WTC11 (cell line): ENCODE data around the gene GUCY1A2. TPM values are rescaled to one million over a fixed set of nuclear protein-coding genes. Genes with fewer than 3 reads are reported as not detected.

Experiments used
- ATAC-seq: fragments of 200-7000 bp; cut with Tn5 transposase; 2 replicates; pipeline ENCODE4 v1.10.0; 2021; ENCODE audit warnings: mild to moderate bottlenecking, moderate library complexity
- CTCF ChIA-PET: fragments of 300-600 bp; sonication (Branson Sonifier 250); formaldehyde crosslinking; loops from one replicate; lab custom pipeline; 2021; ENCODE audit warnings: antibody characterized with exemption; lab: Charles Lee
- POLR2A ChIA-PET: fragments of 350-600 bp; sonication (Branson Sonifier 250); formaldehyde crosslinking; loops from one replicate; lab custom pipeline; 2021; ENCODE audit warnings: antibody characterized with exemption; lab: Charles Lee
- DNase-seq: peaks from one replicate; pipeline ENCODE4 v3.0.0; 2021; ENCODE audit warnings: low spot score
- H3K27ac Mint-ChIP-seq: 2 replicates; pipeline ENCODE4 v1.8.0; 2021; ENCODE audit warnings: mixed read lengths
- H3K27me3 Mint-ChIP-seq: 2 replicates; pipeline ENCODE4 v1.8.0; 2021; ENCODE audit warnings: low read depth, mild to moderate bottlenecking, moderate library complexity, mixed read lengths
- H3K36me3 Mint-ChIP-seq: 2 replicates; pipeline ENCODE4 v1.8.0; 2021; ENCODE audit warnings: mixed read lengths
- H3K4me1 Mint-ChIP-seq: 2 replicates; pipeline ENCODE4 v1.8.0; 2022; ENCODE audit warnings: mixed read lengths
- H3K4me3 Mint-ChIP-seq: 2 replicates; pipeline ENCODE4 v1.8.0; 2021; ENCODE audit warnings: mild to moderate bottlenecking, moderate library complexity, mixed read lengths
- H3K9me3 Mint-ChIP-seq: 2 replicates; pipeline ENCODE4 v1.8.0; 2021; ENCODE audit warnings: mixed read lengths
- ATF1 ChIP-seq: sonication (generic); formaldehyde crosslinking; IDR thresholded peaks from 2 replicates; pipeline ENCODE4 v1.8.1; 2023; ENCODE audit warnings: mild to moderate bottlenecking, moderate library complexity, missing genetic modification reagents
- ERG ChIP-seq: fragments of 250-450 bp; sonication (Bioruptor Pico); IDR thresholded peaks from 2 replicates; pipeline ENCODE4 v1.8.0; 2021; ENCODE audit warnings: mild to moderate bottlenecking
- FOXP1 ChIP-seq: sonication (generic); formaldehyde crosslinking; IDR thresholded peaks from 2 replicates; pipeline ENCODE4 v1.8.0; 2022; ENCODE audit warnings: missing genetic modification reagents, mild to moderate bottlenecking, moderate library complexity, borderline replicate concordance
- KAT7 ChIP-seq: sonication (generic); formaldehyde crosslinking; IDR thresholded peaks from 2 replicates; pipeline ENCODE4 v1.8.1; 2023; ENCODE audit warnings: missing genetic modification reagents, mild to moderate bottlenecking, borderline replicate concordance
- NR1H2 ChIP-seq: sonication (generic); formaldehyde crosslinking; IDR thresholded peaks from 2 replicates; pipeline ENCODE4 v1.9.0; 2021; ENCODE audit warnings: mild to moderate bottlenecking, moderate library complexity, missing genetic modification reagents
- RORB ChIP-seq: fragments of 250-450 bp; sonication (Bioruptor Pico); IDR thresholded peaks from 2 replicates; pipeline ENCODE4 v1.9.0; 2021; ENCODE audit warnings: mild to moderate bottlenecking
- TCF7 ChIP-seq: sonication (generic); formaldehyde crosslinking; IDR thresholded peaks from 2 replicates; pipeline ENCODE4 v1.8.0; 2022; ENCODE audit warnings: mild to moderate bottlenecking, low read depth, missing genetic modification reagents, moderate library complexity
- ZNF121 ChIP-seq: sonication (generic); formaldehyde crosslinking; IDR thresholded peaks from 2 replicates; pipeline ENCODE4 v1.8.0; 2023; ENCODE audit warnings: missing genetic modification reagents
- ZNF263 ChIP-seq: sonication (generic); formaldehyde crosslinking; IDR thresholded peaks from 2 replicates; pipeline ENCODE4 v1.8.1; 2022; ENCODE audit warnings: low read depth, mild to moderate bottlenecking, moderate library complexity, missing genetic modification reagents
- ZNF396 ChIP-seq: fragments of 250-450 bp; sonication (Bioruptor Pico); IDR thresholded peaks from 2 replicates; pipeline ENCODE4 v1.8.0; 2021; ENCODE audit warnings: mild to moderate bottlenecking, moderate library complexity, borderline replicate concordance
- total RNA-seq: library from RNA; stranded (reverse); gene quantifications from 3 replicates; pipeline ENCODE4 v1.2.3, GENCODE V29; 2021
- TF ChIP-seq, protein P1 (sequence below): sonication (generic); formaldehyde crosslinking; IDR thresholded peaks from 2 replicates; pipeline ENCODE4 v1.8.1; 2023; ENCODE audit warnings: mild to moderate bottlenecking, missing genetic modification reagents, borderline replicate concordance
- TF ChIP-seq, protein P2 (sequence below): fragments of 200-600 bp; IDR thresholded peaks from 2 replicates; pipeline ENCODE4 v1.8.0; 2022; ENCODE audit warnings: antibody characterized with exemption
- TF ChIP-seq, protein P3 (sequence below): sonication (generic); formaldehyde crosslinking; IDR thresholded peaks from 2 replicates; pipeline ENCODE4 v1.8.1; 2023; ENCODE audit warnings: mild to moderate bottlenecking, moderate library complexity, missing genetic modification reagents
- TF ChIP-seq, protein P4 (sequence below): fragments of 250-450 bp; sonication (Bioruptor Pico); IDR thresholded peaks from 2 replicates; pipeline ENCODE4 v1.9.0; 2021; ENCODE audit warnings: moderate library complexity, mild to moderate bottlenecking, inconsistent platforms, borderline replicate concordance
- TF ChIP-seq, protein P5 (sequence below): sonication (generic); formaldehyde crosslinking; IDR thresholded peaks from 2 replicates; pipeline ENCODE4 v1.8.1; 2022; ENCODE audit warnings: low read depth, missing genetic modification reagents, borderline replicate concordance
- TF ChIP-seq, protein P6 (sequence below): fragments of 250-450 bp; sonication (Bioruptor Pico); IDR thresholded peaks from 2 replicates; pipeline ENCODE4 v1.9.0; 2021; ENCODE audit warnings: mild to moderate bottlenecking, borderline replicate concordance

The GUCY1A2 gene
- total RNA-seq, 1 experiment from 2014 or later = 0.90 TPM

- TF ChIP-seq, protein P1, sequence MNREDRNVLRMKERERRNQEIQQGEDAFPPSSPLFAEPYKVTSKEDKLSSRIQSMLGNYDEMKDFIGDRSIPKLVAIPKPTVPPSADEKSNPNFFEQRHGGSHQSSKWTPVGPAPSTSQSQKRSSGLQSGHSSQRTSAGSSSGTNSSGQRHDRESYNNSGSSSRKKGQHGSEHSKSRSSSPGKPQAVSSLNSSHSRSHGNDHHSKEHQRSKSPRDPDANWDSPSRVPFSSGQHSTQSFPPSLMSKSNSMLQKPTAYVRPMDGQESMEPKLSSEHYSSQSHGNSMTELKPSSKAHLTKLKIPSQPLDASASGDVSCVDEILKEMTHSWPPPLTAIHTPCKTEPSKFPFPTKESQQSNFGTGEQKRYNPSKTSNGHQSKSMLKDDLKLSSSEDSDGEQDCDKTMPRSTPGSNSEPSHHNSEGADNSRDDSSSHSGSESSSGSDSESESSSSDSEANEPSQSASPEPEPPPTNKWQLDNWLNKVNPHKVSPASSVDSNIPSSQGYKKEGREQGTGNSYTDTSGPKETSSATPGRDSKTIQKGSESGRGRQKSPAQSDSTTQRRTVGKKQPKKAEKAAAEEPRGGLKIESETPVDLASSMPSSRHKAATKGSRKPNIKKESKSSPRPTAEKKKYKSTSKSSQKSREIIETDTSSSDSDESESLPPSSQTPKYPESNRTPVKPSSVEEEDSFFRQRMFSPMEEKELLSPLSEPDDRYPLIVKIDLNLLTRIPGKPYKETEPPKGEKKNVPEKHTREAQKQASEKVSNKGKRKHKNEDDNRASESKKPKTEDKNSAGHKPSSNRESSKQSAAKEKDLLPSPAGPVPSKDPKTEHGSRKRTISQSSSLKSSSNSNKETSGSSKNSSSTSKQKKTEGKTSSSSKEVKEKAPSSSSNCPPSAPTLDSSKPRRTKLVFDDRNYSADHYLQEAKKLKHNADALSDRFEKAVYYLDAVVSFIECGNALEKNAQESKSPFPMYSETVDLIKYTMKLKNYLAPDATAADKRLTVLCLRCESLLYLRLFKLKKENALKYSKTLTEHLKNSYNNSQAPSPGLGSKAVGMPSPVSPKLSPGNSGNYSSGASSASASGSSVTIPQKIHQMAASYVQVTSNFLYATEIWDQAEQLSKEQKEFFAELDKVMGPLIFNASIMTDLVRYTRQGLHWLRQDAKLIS (CRISPR knock-in tag) = no peak
- TF ChIP-seq ZNF263 (CRISPR knock-in tag) = no peak
These were observed 81.2 kb downstream of the GUCY1A2 start (continued) for GRCh38 chr11:106937111-106937510.

DNA sequence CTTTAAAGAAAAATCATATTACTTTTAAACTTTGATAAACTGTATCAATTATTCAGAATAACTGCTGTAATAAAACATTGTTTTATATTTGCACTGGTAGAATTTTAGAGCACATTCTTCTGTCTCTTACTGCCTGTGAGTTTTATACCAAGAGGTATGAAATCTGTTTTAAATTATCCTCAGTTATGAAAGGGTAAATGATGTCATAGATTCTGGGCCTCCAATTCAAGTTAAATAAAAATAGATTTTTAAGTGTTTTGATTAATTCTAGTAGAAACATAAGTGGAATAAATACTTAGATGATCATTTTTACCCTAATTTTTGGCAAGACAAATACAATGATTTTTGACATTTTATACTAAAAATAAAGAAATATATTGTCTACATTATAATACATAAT is 93.0 kb downstream of the GUCY1A2 start:
- H3K27me3 Mint-ChIP-seq = no peaks in the 10 kb centered on the region
- DNase-seq (no peak), ATAC-seq (no peak)
- H3K9me3 Mint-ChIP-seq = no peaks in the 10 kb centered on the region
- CTCF ChIA-PET = no interaction called here
- H3K36me3 Mint-ChIP-seq = no peaks in the 10 kb centered on the region
- H3K27ac Mint-ChIP-seq = no peak overlapping the region
- TF ChIP-seq FOXP1 (no peak), KAT7 (CRISPR knock-in tag) (no peak)
- POLR2A ChIA-PET = no interaction called here
- H3K4me3 Mint-ChIP-seq = no peak overlapping the region
- no peaks in the 10 kb centered on the region for H3K4me1 Mint-ChIP-seq

- Mint-ChIP-seq H3K4me3 (no peak overlapping the region), H3K27ac (no peak overlapping the region), H3K36me3 (0 out of 2 replicates have a peak, but pooled peaks cover 3% of the 10 kb centered on the region), H3K9me3 (peaks cover 5% of the 10 kb centered on the region), H3K4me1 (no peaks in the 10 kb centered on the region), H3K27me3 (no peaks in the 10 kb centered on the region)
- no peak for DNase-seq
- CTCF ChIA-PET = no interaction called here
- no peak for ATAC-seq
- POLR2A ChIA-PET = no interaction called here
- TF ChIP-seq TCF7 = no peak
- no peak for TF ChIP-seq NR1H2 (CRISPR knock-in tag)
- TF ChIP-seq FOXP1 = no peak
- TF ChIP-seq, protein P2, sequence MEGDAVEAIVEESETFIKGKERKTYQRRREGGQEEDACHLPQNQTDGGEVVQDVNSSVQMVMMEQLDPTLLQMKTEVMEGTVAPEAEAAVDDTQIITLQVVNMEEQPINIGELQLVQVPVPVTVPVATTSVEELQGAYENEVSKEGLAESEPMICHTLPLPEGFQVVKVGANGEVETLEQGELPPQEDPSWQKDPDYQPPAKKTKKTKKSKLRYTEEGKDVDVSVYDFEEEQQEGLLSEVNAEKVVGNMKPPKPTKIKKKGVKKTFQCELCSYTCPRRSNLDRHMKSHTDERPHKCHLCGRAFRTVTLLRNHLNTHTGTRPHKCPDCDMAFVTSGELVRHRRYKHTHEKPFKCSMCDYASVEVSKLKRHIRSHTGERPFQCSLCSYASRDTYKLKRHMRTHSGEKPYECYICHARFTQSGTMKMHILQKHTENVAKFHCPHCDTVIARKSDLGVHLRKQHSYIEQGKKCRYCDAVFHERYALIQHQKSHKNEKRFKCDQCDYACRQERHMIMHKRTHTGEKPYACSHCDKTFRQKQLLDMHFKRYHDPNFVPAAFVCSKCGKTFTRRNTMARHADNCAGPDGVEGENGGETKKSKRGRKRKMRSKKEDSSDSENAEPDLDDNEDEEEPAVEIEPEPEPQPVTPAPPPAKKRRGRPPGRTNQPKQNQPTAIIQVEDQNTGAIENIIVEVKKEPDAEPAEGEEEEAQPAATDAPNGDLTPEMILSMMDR = no peak
- no peak for TF ChIP-seq ZNF121 (CRISPR knock-in tag)
- no peak for TF ChIP-seq ATF1
- no peak for TF ChIP-seq ERG (CRISPR knock-in tag)
- no peak for TF ChIP-seq ZNF263 (CRISPR knock-in tag)
- TF ChIP-seq, protein P3, sequence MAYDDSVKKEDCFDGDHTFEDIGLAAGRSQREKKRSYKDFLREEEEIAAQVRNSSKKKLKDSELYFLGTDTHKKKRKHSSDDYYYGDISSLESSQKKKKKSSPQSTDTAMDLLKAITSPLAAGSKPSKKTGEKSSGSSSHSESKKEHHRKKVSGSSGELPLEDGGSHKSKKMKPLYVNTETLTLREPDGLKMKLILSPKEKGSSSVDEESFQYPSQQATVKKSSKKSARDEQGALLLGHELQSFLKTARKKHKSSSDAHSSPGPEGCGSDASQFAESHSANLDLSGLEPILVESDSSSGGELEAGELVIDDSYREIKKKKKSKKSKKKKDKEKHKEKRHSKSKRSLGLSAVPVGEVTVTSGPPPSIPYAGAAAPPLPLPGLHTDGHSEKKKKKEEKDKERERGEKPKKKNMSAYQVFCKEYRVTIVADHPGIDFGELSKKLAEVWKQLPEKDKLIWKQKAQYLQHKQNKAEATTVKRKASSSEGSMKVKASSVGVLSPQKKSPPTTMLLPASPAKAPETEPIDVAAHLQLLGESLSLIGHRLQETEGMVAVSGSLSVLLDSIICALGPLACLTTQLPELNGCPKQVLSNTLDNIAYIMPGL (CRISPR knock-in tag) = no peak
- TF ChIP-seq RORB (CRISPR knock-in tag) = no peak
- TF ChIP-seq, protein P4, sequence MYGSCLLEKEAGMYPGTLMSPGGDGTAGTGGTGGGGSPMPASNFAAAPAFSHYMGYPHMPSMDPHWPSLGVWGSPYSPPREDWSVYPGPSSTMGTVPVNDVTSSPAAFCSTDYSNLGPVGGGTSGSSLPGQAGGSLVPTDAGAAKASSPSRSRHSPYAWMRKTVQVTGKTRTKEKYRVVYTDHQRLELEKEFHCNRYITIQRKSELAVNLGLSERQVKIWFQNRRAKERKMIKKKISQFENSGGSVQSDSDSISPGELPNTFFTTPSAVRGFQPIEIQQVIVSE (CRISPR knock-in tag) = no peak
- TF ChIP-seq, protein P5, sequence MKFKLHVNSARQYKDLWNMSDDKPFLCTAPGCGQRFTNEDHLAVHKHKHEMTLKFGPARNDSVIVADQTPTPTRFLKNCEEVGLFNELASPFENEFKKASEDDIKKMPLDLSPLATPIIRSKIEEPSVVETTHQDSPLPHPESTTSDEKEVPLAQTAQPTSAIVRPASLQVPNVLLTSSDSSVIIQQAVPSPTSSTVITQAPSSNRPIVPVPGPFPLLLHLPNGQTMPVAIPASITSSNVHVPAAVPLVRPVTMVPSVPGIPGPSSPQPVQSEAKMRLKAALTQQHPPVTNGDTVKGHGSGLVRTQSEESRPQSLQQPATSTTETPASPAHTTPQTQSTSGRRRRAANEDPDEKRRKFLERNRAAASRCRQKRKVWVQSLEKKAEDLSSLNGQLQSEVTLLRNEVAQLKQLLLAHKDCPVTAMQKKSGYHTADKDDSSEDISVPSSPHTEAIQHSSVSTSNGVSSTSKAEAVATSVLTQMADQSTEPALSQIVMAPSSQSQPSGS (CRISPR knock-in tag) = no peak
- TF ChIP-seq, protein P6, sequence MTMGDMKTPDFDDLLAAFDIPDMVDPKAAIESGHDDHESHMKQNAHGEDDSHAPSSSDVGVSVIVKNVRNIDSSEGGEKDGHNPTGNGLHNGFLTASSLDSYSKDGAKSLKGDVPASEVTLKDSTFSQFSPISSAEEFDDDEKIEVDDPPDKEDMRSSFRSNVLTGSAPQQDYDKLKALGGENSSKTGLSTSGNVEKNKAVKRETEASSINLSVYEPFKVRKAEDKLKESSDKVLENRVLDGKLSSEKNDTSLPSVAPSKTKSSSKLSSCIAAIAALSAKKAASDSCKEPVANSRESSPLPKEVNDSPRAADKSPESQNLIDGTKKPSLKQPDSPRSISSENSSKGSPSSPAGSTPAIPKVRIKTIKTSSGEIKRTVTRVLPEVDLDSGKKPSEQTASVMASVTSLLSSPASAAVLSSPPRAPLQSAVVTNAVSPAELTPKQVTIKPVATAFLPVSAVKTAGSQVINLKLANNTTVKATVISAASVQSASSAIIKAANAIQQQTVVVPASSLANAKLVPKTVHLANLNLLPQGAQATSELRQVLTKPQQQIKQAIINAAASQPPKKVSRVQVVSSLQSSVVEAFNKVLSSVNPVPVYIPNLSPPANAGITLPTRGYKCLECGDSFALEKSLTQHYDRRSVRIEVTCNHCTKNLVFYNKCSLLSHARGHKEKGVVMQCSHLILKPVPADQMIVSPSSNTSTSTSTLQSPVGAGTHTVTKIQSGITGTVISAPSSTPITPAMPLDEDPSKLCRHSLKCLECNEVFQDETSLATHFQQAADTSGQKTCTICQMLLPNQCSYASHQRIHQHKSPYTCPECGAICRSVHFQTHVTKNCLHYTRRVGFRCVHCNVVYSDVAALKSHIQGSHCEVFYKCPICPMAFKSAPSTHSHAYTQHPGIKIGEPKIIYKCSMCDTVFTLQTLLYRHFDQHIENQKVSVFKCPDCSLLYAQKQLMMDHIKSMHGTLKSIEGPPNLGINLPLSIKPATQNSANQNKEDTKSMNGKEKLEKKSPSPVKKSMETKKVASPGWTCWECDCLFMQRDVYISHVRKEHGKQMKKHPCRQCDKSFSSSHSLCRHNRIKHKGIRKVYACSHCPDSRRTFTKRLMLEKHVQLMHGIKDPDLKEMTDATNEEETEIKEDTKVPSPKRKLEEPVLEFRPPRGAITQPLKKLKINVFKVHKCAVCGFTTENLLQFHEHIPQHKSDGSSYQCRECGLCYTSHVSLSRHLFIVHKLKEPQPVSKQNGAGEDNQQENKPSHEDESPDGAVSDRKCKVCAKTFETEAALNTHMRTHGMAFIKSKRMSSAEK (CRISPR knock-in tag) = no peak
- TF ChIP-seq ZNF396 (CRISPR knock-in tag) = no peak
These were observed 97.3 kb downstream of the GUCY1A2 start for GRCh38 chr11:106920899-106921509.
